HG02588 (cell line): ENCODE data around the gene SHF.
"Not testable (repeated sequence)": the region's sequence is repeated elsewhere in the genome, so short reads cannot be mapped to it uniquely, and the experiment has no call there.

ENCODE experiments used
- ATAC-seq: cut with Tn5 transposase; IDR thresholded peaks from one replicate; pipeline ENCODE4 v1.9.1; 2021; ENCODE audit warnings: mild to moderate bottlenecking, moderate library complexity; ENCODE audit not compliant: unreplicated experiment

SHF gene

GRCh38 chr15:45148076-45149059, 39.4 kb downstream of the SHF start:
- no peak for ATAC-seq

- no peak for ATAC-seq
Measured at GRCh38 chr15:45147606-45148005, 40.2 kb downstream of the SHF start.

GRCh38 chr15:45146405-45146804, 41.4 kb downstream of the SHF start:
- ATAC-seq, result no peak

- no peak for ATAC-seq
Measured at GRCh38 chr15:45144775-45145174, 43.0 kb downstream of the SHF start.

- ATAC-seq, result no peak
Measured at GRCh38 chr15:45143946-45144345, 43.8 kb downstream of the SHF start.

GRCh38 chr15:45143056-45143455, 44.7 kb downstream of the SHF start:
- no peak for ATAC-seq

GRCh38 chr15:45141386-45141785, 46.4 kb downstream of the SHF start:
- no peak for ATAC-seq

- no peak for ATAC-seq
Measured at GRCh38 chr15:45140557-45141250, 47.1 kb downstream of the SHF start.

GRCh38 chr15:45139770-45140169, 48.0 kb downstream of the SHF start:
- ATAC-seq, result no peak

GRCh38 chr15:45138814-45139765, 48.7 kb downstream of the SHF start:
- ATAC-seq, result no peak

GRCh38 chr15:45137703-45138102, 50.1 kb downstream of the SHF start:
- no peak for ATAC-seq

- no peak for ATAC-seq
Measured at GRCh38 chr15:45136378-45136764, 51.4 kb downstream of the SHF start.

- ATAC-seq, result not testable (repeated sequence)
Measured at GRCh38 chr15:45135705-45136377, 51.9 kb downstream of the SHF start.

GRCh38 chr15:45134682-45135604, 52.8 kb downstream of the SHF start:
- ATAC-seq, result no peak

- ATAC-seq, result no peak
Measured at GRCh38 chr15:45134046-45134445, 53.7 kb downstream of the SHF start.

GRCh38 chr15:45133561-45133920, 54.2 kb downstream of the SHF start:
- ATAC-seq, result no peak

- ATAC-seq, result no peak
Measured at GRCh38 chr15:45132844-45133560, 54.8 kb downstream of the SHF start.

GRCh38 chr15:45131510-45131909, 56.3 kb downstream of the SHF start:
- no peak for ATAC-seq
